NCI-H345 treated with DMSO at 0.1 percent for 48 hours (cell line): ENCODE results near the gene LIN7A.

Experiments
- DNase-seq: peaks from one replicate; lab custom pipeline; 2025; ENCODE audit not compliant: unreplicated experiment; lab: John Stamatoyannopoulos, UW

The LIN7A gene

DNA sequence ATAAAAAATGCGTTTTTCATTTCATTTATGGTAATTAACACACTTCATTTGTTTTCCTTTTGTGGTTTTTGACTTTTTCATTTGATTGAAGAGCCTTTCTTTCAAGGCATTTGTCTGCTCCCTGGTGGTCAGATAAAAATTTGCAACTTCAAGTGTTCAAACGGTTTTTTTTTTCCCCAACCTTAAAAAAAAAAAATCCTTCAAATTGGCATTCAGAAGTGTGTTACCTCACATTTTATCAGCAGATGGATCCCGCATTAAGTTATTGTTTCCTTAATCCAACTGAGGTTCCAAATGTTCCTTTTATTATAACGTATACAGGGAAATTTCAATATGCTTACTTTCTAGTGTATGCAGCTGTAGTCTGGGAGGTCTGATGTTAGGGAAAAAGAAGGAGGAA is 173.9 kb downstream of the LIN7A start:
- peak; percentile 14 for DNase-seq

DNA sequence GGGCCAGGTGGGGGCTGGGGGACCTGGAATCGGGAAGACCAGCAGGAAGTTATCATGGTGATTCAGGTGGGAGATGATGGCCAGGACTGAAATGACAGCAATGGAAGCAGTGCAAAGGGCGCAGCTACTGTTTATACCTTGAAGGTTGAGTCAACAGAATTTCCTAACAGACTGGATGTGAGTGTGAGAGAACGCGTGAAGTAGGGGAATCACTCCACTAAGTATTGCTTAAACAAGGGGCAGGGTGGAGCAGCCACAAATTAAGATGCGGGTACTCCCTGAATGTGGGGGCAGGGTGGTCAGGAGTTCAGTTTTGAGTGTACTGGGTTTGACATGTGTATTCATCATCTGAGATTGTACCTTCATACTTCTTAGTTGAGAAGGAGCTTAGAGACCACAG is 175.9 kb downstream of the LIN7A start:
- DNase-seq, result no peak

DNA sequence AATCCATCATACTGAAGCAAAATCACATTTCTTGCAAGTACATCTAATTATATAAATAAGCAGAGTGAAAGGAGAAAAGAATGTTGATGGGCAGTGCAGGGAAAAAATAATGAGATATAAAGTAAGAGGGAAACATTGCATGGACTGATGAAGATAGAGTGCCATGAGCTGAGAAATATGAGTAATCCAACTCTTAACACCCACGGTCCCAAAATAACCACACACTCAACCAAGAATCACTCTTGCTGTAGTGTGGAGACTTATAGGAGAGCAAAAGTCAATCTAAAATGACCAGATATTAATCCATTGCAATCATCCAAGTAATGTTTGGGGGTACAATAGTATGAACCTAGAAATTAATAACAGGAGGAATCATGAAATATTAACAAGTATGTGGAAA is 180.9 kb downstream of the LIN7A start:
- no peak for DNase-seq

DNA sequence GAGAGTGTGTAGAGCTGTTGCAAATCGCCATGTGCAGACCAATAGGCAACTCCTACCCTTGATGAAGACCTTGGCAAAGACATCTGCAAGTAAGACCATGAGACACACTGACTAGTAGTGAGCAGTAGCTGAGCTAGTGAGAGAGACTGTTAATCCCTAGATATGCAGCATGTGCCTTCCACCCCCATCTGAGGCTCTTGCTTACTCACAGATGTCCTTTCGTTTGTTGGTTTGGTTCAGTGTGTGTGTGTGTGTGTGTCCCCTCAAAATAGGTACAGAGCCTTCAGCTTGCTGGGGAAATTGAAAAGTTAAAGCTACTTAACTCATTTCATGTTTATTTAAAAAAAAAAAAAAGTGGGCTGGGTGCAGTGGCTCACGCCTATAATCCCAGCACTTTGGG is 183.5 kb downstream of the LIN7A start:
- DNase-seq, result no peak

DNA sequence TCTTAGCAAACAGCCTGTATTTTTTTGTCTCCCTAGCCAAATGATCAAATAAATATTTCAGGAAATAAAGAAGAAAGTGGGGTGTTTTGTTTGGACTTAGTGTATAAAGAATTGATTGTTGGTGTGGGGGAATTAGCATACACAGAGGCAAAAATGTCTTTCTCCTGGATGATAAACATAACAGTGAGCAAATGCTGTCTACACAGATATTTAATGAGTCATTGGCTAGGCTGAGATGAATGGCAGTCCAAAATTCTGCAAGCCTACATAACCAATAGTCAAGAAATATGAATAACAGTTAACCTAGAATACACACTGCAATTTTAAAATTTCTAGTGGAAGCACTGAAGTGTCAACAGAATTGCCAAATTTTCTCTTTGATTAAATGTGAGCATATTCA is 185.3 kb downstream of the LIN7A start:
- DNase-seq, result no peak

DNA sequence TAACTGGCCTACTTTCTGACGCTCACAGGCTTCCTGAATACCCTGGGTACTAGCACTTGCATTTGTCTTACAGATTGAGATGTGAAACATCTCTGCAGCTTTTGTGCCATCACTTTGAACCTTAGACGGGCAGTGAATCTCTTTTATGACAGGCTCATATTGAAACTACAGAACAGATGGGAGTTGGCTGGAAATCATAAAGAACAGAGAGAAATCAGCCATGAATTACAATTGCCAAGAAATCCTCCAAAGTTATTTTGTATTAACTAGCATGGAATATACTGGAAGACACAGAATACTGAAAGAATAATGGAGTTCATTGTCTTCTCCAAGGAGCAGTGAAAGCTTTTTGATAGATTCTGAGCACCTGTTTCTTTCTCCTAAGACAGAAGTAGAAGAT is 188.3 kb downstream of the LIN7A start:
- DNase-seq, result no peak

DNA sequence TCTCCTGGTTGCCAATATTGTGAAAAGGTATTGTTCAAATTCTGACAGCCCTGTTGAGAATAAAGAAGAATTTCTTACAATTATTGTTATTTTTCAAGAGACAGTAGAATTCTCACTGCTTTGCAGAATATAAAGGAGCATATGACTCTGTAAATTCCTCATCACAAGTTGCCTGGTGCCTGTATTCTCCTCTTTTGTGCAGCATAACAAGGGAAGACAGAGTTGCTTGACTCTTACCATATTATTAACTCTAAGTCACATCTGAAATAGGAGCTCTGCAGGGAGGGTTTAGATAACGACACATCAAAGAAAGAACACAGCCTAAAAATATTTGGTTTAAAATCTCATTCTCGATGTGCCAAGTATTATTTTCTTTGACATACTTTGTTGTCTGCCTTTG is 189.9 kb downstream of the LIN7A start:
- DNase-seq, result no peak

DNA sequence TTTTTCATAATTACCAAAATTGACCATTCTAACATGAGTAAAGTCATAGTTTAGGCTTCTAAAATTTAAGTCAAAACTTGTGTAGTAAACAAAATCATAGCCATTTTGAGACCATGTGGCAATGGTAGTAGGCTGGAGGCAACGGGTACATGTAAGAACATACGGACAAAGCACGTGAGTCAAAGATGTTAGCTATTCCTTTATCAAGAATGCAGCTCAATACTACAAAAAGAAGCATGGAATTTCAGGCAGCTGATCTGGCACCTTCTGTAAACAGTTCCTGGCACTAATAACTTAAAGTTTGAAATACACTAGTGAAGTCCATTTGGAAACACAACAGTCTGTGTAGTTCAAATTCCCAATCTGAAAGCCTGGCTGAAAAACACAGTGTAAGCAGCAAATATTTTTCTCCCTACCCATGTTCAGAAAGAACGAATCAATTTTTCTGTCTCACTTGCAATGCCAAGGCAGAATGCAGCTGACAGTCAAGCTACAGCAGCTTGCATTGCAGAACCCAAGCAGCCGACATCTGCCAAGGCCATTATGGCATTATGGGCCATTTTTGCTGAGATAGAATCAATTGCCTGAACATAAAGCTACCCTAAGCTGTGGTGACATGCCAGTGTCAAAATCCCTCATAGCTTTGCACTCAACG is 191.8 kb downstream of the LIN7A start:
- no peak for DNase-seq
